ENCODE measurements around the gene RIBC1.
"Not testable (repeated sequence)": the region's sequence is repeated elsewhere in the genome, so short reads cannot be mapped to it uniquely, and the experiment has no call there.

RIBC1 gene

DNA sequence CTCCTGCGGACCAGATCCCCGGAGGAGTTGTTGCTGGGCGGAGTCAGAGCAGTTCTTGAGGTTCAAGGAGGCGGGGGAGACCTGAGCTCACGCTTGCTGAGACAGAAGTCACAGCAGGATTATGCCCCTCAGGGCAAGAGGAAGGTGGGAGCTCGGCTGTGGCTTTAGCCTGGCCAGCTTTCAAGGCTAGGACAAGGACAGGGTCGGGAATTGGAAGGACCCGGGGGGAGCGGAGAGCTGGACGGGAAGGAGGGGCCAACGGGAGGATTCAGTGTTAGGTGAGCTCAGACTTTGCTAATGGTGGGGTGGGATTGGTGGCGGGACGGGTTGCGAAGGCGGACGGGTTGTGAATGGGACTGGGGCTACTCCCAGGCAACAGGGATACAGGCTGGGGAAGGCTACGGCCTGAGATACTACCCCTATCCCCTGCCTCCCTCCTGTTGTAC lies at the start of gene RIBC1:
TSS of gene RIBC1 (plus strand) at position 13 of the 446 bp plus-strand sequence. CDS start 3,404 bp downstream, outside the sequence.
- no peak for DNase-seq (ENCODE audit: low read depth in 2 of 2)

DNA sequence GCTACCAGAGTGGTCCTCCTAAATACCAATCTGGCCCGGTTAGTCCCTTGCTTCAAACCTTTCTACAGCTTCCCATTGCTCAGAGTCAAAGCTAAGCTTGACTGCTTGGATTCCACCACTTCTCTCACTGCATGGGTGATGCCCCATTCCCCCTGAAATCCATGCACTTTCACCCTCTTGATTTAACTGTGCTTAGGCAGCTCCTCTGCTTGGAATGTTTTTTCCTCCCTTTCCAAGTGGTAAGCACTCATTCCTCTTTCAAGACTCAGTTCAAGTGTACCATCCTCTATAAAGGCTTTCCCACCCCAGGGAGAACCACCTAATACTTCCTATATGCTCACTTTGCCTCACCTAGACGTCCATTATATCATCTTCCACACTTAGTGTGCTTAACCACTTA lies 49.4 kb upstream of the RIBC1 start:
- DNase-seq (ENCODE audit: low read depth in 2 of 2), result no peak

DNA sequence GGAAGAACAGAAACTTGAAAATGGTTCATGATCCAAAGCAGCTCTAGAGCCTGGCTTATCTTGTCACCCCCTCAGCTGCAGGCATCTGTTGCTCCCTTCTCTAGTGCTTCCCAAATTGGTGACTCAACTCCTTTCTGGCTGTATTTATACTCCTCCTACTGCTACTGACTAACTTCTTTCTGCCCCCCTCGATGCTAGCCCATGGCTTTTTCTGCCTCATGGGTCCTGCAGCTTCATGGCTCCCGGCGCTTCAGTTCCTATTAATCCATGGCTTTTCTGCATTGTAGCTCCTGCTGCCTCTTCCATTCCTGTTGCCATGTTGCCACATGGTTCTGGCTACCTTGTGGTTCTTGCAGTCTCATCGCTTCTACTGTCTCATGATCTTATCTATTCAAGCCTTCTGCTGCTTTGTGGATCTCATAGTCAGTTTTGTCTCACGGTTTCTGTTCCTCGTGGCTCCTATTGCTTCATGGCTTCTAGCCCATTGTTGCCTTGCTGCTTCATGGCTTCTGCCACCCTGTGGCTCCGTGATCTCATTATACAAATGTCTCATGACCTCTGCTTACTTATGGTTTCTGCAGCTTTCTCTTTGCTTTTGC lies 48.4 kb upstream of the RIBC1 start:
- DNase-seq (ENCODE audit: low read depth in 2 of 2), result no peak

DNA sequence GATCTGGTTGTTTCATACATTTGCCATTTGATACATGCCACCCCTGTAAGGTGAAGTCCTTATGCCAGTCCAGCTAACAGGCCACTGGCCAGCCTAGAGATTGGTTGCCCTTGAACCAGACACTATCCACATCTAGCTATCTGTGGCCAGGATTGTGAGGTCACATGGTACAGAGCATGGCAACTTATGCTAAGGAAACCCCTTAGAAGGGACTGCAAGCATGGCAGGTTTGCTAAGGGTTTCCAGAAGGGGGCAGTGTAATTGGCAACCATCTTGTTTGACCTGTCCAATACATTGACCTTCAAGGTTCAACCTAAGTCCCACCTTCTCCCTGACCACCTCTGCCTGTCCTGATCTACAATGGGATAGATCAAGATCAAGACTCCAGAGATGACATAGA lies 47.8 kb upstream of the RIBC1 start:
- DNase-seq (ENCODE audit: low read depth in 2 of 2), result no peak

DNA sequence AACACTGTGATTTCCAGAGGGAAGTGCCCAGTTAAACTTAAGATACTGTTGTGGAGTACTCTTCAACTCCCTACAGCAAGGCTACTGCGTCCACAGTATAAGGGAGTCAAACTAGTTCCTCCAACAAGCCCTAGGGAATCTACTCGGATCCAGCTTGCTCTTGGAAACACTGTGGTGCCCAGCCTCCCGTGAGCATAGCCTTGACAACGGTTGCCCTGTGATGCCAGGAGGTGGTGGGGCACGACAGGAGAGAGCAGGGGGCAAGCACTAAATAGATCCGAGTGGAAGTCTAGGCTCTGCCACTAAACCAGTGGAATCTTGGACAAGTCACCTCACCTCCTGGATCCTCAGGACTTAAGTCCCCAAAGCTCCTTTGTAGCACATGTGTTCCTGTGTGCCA lies 45.8 kb upstream of the RIBC1 start:
- DNase-seq (ENCODE audit: low read depth in 2 of 2), result no peak

DNA sequence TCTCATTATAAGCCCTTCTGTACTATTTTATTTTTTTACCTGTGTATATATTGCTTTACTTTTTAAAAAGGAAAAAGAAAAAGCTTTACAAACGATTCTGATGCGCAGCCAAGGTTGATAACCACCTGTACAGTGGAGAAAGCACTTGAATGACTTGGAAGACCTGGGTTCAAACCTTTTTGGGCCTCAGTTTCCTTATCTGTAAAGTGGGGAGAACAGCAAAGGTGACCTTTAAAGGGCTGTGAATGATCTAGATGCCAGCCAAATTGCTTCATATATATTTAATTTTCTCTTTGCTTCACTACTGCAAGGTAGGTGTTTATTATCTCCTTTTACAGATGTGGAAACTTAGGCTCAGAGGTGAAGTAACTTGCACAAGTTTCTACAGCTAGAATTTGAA lies 45.2 kb upstream of the RIBC1 start:
- DNase-seq (ENCODE audit: low read depth in 2 of 2), result no peak

DNA sequence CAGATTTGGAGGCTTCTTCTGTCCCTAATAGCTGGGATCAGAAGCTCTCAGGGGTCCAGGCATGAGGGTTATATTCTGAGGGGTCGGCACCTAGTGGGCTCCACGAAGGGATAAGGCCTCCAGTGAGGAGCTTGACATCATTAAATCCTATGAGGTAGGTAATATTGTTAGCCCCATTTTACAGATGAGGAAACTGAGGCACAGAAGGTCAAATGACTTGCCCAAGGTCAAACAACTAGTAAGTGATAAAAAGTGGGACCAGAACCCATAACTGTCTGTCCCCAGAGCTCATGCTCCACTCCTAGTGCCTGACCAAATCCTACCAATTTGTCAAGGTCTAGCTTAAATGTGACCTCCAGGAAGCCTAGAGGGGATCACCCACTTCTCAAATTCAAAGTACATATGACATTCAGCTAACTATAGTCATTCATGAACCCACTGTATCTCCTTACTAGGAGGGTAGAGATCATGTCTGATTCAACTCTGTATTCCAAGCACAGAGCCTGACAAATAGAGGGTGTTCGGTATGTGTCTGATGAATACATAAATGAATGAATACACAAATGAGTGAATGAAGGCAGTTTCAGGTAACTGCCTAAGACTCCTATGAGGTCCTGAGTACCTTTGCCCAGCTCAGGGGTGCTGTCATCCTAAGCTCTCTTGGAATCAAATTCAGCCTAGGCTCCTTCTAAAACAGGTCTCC lies 43.5 kb upstream of the RIBC1 start:
- DNase-seq (ENCODE audit: low read depth in 2 of 2), result no peak

DNA sequence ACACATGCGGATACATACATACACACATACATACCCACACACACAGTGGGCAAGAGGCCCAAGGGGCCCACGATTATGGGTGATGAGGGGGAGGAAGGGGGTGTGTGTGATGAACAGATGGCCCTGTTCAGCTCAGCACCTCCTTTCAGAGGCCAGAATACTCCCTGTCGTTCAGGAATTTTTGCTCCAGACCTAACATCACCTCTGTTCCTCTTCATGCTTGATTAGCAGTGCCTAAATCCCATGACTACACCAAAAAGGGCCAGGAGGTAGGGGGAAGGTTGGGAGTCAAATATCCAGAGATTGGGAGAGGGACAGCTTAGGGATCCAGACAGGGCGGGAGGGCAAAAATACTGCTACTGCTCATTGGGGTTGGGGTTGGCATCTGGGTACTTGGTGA lies 42.9 kb upstream of the RIBC1 start:
- no peak for DNase-seq (ENCODE audit: low read depth in 2 of 2)

DNA sequence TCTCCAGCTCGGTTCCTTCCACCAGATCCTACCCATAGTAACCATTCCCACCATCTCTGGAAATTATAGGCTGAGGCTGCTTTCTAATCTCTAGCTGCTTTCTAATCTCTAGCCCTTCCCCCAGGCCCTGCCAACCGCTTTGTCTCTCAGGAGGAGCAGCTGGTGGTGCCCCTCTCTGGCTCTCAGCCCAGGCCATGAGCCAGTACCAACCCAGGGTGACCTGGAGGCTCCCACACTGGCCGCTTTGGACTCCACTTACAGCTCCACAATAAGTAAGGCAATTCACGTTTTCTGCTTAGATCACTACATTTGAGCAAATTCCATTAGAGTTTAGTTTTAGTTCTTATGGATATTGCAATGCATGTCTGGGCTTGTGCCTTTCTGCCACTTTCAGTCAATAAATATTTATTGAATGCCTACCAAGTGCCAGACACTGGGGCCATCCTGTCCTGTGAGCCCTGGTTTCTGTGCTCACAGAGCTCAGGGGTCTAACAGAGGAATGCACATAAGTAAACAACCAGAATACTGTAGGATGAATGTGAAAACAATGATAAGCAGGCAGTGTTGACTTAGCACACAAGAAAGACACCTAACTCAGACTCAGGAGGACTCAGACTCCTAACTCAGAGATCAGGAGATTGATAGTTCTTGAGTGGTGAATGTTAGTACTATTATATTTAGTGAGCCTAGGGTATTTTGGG lies 39.1 kb upstream of the RIBC1 start:
- DNase-seq (ENCODE audit: low read depth in 2 of 2), result no peak

DNA sequence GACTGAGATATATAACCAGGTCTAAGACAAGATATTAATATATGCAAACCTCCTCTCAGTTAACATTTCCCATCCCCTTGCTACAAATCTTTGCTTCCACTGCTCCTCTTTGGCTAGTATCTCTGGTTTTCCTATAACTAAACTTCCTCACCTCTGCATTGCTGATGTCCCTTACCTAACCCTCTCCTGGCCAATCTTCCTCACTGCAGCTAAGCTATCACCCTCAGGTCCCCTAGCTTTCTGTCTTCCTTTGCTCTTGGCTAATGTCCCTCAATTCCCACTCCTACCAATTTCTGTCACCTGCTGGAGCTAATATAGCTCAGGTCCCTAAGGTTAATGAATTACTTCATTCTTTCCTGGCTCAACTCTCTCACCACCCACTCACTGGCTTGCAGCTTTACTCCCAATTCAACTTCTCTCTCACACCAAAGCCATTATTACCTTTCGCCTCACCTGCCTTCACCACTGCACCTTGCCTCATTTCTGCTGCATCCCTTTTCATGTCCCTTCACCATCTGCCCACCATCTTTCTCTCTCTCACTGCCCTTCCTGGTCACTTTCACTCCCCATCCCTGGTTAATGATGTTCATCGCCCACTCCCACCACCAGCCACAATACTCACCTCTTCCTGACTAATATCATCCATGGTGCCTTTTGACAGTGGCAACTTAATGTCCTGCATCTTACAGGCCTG lies 26.9 kb upstream of the RIBC1 start:
- no peak for DNase-seq (ENCODE audit: low read depth in 2 of 2)

DNA sequence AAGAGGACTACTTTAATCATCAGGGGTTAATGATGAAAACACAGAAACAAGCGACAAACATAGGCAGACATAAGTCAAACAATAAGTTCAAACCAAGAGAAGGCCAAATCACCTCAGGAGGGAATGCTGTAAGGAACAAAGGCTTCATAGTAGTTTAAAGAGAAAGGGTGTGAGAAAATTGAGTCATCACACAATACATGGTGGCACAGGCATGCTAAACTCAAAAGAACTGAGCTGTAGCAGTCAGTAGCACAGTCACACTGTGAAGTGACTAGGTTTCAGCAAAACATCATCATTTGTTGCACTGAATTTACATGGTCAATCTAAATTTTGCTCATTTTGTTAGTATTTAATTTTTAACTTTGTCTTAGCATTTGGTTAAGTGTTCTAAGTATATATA lies 24.5 kb upstream of the RIBC1 start:
- no peak for DNase-seq (ENCODE audit: low read depth in 2 of 2)

DNA sequence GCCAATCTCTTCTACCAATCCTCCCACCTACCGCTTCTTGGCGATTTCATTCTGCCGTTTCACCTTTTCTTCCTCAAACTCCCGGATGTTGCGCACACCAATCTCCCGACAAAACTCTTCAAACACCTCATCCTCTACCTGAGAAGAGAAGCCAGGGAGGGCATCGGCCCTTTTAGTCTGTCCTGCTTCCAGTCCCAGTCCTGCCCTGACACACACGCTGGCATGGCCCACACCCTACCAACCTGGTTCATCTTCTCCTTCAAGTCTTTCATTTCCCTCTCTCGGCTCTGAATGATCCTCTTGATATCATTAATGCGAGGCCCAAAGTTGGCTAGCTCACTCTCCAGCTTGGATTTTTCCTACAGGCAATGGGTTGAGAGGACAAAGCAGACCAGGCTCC lies 19.1 kb upstream of the RIBC1 start:
- no peak for DNase-seq (ENCODE audit: low read depth in 2 of 2)

DNA sequence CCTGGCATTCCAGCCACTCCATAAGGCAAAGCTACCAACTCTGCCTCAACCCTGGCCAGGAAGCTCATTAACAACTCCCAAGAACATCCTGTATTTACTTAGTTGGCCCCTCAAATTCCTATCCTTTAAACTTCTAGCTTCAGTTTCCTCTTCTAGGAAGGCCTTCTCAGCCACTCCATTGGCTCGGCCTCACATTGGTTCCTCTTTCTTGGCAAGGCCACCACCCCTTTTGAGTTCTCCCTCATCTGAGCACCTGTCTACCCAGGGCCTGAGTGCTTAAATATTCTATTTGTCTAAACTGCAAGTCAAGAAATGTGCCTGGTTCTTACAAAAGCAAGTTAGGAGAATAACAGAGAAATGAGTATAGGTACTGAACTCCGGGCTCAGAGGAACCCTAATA lies 10.2 kb upstream of the RIBC1 start:
- no peak for DNase-seq (ENCODE audit: low read depth in 2 of 2)

DNA sequence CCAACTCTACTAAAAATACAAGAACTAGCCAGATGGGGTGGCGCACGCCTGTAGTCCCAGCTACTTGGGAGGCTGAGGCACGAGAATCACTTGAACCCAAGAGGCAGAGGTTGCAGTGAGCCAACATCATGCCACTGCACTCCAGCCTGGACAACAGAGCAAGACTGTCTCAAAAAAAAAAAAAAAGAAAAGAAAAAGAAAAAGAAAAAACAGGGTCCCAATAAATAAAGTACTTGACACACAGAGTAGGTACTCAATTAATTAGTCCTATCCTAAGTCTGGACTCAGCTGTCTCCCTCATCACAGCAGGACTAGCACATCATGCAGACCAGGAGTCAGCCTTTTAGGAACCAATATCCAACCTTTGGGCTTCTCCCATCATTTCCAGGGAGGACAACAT lies 2.3 kb upstream of the RIBC1 start:
- not testable (repeated sequence) for DNase-seq (ENCODE audit: low read depth in 2 of 2)

DNA sequence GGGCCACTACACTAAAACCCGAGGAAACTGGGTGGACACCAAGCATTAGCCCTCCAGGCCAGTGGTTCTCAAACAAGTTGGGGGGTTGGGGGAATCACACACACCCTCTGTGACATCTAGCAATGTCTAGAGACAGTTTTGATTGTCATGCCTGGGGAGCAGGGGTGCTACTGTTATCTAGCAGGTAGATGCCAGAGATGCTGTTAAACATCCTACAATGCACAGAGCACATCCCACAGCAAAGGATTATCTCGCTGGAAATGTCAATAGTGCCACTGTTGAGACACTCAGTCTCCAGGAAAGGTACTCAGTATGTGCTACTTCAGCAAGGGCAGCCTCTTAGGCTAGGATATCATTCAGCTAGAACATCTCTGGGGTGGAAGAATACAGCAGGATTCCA lies 1.5 kb upstream of the RIBC1 start:
- DNase-seq (ENCODE audit: low read depth in 2 of 2), result no peak

DNA sequence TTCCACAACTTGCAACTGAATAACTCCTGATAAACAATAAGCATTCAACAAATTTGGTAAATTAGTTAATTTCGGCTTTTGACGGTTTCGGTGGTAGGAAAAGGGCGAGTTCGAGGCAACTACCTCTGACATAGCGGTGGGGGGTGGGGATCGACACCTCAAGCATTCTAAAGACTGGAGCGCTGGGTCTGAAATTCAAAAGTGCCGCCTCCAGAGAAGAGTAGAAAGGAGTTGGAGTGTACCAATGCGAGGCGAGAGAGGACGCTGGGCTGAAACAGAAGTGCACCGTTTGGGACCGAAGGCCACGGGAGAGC lies 944 bp upstream of the RIBC1 start:
- no peak for DNase-seq (ENCODE audit: low read depth in 2 of 2)

DNA sequence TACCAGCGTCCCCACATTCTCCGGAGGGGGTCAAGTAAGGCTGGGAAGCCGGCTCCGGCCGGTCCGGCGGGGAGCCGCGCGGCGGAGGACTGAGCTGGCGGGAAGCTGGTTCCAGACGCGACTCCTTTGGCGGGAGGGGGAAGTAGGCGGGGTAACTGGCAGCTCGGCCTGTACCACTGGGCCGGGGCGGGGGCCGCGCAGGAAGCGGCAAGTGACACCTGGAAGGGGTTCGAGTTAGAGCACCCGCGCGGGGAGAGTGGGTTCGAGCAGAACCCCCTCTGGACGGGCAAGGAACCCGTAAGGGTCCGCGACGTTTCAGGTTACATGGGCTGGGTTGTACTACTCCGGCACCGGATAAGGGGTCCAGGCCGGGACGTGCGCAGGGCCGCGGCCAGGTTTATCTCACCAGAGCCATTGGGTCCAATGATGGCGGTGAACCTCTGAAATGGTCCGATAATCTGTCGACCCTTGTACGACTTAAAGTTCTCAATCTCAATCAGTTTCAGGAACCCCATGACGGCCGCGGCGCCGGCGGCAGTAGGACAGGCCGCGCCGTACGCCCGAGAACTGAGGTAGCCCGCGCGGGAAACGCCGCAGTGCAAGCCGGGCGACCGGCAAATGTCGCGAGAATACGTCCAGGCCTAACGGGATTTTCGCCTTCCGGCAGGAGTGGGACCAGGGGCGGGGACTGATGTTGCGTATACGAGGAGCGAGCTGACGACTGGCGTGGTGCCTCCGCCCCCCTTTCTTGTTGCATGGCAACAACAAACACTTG lies 400 bp upstream of the RIBC1 start, which contains the start of gene SMC1A:
TSS of gene SMC1A (minus strand) at position 569 of the 775 bp plus-strand sequence. CDS start at position 515, 54 bp downstream.
- peak; percentile 87 to 92 for DNase-seq (ENCODE audit: low read depth in 2 of 2)

DNA sequence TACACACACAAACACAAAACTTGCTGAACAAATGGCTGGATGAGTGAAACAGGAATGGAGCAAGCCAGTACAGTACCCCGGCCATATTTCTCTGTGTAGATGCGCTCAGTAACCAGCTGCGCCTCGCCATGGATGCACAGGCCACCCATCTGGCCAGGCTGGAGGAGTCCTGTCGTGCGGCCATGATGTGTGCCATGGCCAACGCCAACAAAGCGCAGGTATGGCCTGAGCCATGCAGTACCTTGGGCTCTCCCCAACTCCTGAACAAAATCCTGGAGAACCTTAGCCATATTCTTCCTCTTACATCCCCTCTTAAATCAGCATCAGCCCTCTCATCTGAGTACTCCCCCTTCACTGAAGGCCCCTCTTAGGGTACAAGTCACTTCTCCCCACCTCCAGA lies 7.1 kb downstream of the RIBC1 start:
- DNase-seq (ENCODE audit: low read depth in 2 of 2), result no peak

DNA sequence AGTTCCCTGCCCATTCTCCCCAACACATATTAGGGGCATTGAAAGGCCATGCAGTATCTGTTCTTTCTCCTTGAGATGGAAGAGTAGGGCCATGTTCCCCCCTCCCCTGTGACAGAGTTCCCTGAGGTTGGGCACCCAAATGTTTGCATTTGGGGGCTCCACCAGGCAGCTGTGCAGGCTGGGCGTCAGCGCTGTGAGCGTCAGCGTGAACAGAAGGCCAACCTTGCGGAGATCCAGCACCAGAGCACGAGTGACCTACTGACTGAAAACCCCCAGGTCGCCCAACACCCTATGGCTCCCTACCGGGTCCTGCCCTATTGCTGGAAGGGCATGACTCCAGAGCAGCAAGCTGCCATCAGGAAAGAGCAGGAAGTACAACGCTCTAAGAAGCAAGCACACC lies 7.6 kb downstream of the RIBC1 start:
- no peak for DNase-seq (ENCODE audit: low read depth in 2 of 2)

DNA sequence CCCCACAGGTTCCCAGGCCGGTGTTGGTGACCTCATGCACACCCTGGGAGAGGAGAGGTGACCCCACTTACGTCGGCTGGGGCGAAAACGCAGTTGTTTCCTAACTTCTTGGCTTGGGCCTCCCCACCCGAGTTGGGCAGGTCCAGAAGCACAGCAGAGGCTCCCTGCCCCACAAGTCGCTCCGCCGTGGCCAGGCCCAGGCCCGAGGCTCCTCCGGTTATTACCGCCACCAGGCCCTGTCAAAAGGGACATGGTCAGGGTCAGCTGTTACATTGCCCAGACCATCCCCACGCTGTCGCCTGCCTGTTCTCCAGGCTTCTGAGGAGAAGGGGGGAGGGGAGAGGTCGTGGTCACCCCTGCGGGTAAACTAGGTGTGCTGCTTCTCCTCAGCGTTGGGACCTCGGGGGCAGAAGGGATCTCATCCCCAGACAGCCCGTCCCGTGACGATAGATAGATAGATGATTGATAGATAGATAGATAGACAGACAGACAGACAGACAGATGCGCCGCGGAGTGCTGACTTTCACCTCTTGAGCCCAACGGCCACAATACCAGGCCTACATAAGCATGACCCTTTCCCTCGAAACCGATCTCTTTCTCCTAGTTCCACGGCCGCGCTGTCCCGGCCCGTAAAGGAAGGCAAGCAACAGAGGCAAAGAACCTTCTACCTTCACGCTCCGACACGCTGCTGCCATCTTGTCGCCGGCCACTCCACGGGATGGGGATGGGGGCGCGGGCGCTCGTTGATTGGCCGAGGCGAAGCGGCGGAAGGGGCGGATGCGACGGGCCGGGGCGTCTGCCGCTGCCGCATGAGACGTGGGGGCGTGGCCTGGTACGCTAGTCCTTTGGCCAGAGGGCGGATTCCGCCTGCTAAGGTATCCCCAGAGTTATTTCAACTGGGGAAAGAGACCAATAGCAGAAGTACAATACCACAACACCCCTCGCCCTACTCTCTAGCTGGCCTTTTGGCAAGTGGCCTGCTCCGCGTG lies 11.3 kb downstream of the RIBC1 start, which contains the start of gene HSD17B10:
TSS of gene HSD17B10 (minus strand) at position 720 of the 989 bp plus-strand sequence. CDS start at position 695, 25 bp downstream.
- peak; percentile 62 to 75 for DNase-seq (ENCODE audit: low read depth in 2 of 2)
